CD1c-positive myeloid dendritic cell (primary cell): ENCODE results near the gene IFNL3.
"Not testable (repeated sequence)": the region's sequence is repeated elsewhere in the genome, so short reads cannot be mapped to it uniquely, and the experiment has no call there.

ENCODE experiments used
- DNase-seq: peaks from one replicate; pipeline ENCODE4 v3.0.0-alpha.2; 2016; ENCODE audit errors: extremely low spot score

Gene IFNL3

GRCh38 chr19:39218230-39219007, 26.4 kb downstream of the IFNL3 start:
- no peak for DNase-seq

- no peak for DNase-seq
These were observed 27.7 kb downstream of the IFNL3 start for GRCh38 chr19:39217094-39217493.

GRCh38 chr19:39215323-39215722, 29.5 kb downstream of the IFNL3 start:
- DNase-seq: not testable (repeated sequence)

GRCh38 chr19:39212375-39212742, 32.4 kb downstream of the IFNL3 start:
- peak; percentile 66 for DNase-seq

- DNase-seq: no peak
These were observed 33.0 kb downstream of the IFNL3 start for GRCh38 chr19:39211731-39212374.

- DNase-seq: no peak
These were observed 35.6 kb downstream of the IFNL3 start for GRCh38 chr19:39209196-39209595.

GRCh38 chr19:39208175-39208795, 36.5 kb downstream of the IFNL3 start:
- no peak for DNase-seq

GRCh38 chr19:39207293-39207836, 37.4 kb downstream of the IFNL3 start:
- DNase-seq: no peak

GRCh38 chr19:39206122-39206521, 38.7 kb downstream of the IFNL3 start:
- no peak for DNase-seq

- no peak for DNase-seq
These were observed 39.4 kb downstream of the IFNL3 start for GRCh38 chr19:39205449-39205764.

GRCh38 chr19:39203372-39204341, 41.1 kb downstream of the IFNL3 start, which contains the start of gene SYCN:
Gene SYCN (minus strand): TSS chr19:39204263. CDS start chr19:39204254, 9 bp downstream.
- no peak for DNase-seq

- DNase-seq: no peak
These were observed 41.8 kb downstream of the IFNL3 start for GRCh38 chr19:39202998-39203355.

GRCh38 chr19:39200803-39201115, 44.0 kb downstream of the IFNL3 start:
- DNase-seq: no peak

GRCh38 chr19:39200066-39200802, 44.6 kb downstream of the IFNL3 start:
- DNase-seq: no peak

- no peak for DNase-seq
These were observed 45.8 kb downstream of the IFNL3 start for GRCh38 chr19:39199025-39199424.

- DNase-seq: no peak
These were observed 47.0 kb downstream of the IFNL3 start for GRCh38 chr19:39197808-39198207.

- no peak for DNase-seq
These were observed 47.8 kb downstream of the IFNL3 start, which contains the start of gene NCCRP1 for GRCh38 chr19:39196860-39197562. Gene NCCRP1 (plus strand): TSS chr19:39196964. CDS start chr19:39196983, 19 bp downstream.

GRCh38 chr19:39196320-39196719, 48.5 kb downstream of the IFNL3 start:
- DNase-seq: no peak

GRCh38 chr19:39195755-39196154, 49.1 kb downstream of the IFNL3 start:
- DNase-seq: no peak

- DNase-seq: no peak
These were observed 49.8 kb downstream of the IFNL3 start for GRCh38 chr19:39194832-39195542.
